PFSK-1 (cell line): ENCODE data around the gene ATP13A4.

ENCODE experiments used
- FOXP2 ChIP-seq: optimal IDR thresholded peaks from 2 replicates; pipeline ENCODE3; 2011; ENCODE audit warnings: borderline replicate concordance, control low read depth, inconsistent platforms; ENCODE audit not compliant: insufficient read depth; ENCODE audit errors: extremely low read length, extremely low read depth
- POLR2AphosphoS5 ChIP-seq: IDR thresholded peaks from 2 replicates; pipeline ENCODE4 v1.6.1; 2012; ENCODE audit warnings: low read depth, mild to moderate bottlenecking, control low read depth, low read length, moderate library complexity
- SIN3A ChIP-seq: IDR thresholded peaks from 2 replicates; pipeline ENCODE4 v1.6.1; 2012; ENCODE audit warnings: mild to moderate bottlenecking, low read length, moderate library complexity, borderline replicate concordance; ENCODE audit not compliant: insufficient read depth
- TAF1 ChIP-seq: IDR thresholded peaks from 2 replicates; pipeline ENCODE4 v1.6.1; 2012; ENCODE audit warnings: low read length, control low read depth, borderline replicate concordance; ENCODE audit not compliant: insufficient read depth
- TF ChIP-seq, protein P1 (sequence below), 2 experiments: IDR thresholded peaks; 2 replicates each; pipeline versions ENCODE4 v1.6.1 to v1.8.0; 2011 to 2012; ENCODE audit warnings: low read depth in 2 of 2, low read length in 2 of 2, control low read depth in 1 of 2, inconsistent platforms in 1 of 2, mild to moderate bottlenecking in 1 of 2, moderate library complexity in 1 of 2; ENCODE audit not compliant: insufficient read depth in 1 of 2

DNA sequence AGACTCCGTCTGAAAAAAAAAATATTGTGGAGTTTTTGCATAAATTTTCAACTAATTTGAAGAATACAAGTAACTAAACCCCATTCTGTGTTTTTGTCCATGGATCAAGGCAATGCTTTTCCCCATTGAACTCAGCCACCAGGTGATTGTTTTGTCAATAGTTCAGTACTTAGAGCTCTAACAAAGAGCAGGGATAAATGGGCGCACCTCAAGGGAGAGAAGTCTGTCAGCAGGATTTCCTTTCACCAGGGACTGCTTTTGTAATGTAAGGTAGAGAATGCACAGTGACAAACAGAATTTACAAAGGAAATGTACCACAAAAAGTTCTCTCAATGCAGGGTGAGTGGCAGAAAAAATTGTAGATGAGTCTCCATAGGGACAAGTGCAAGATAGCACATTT, 165.4 kb downstream of the ATP13A4 start:
- no peak for TF ChIP-seq POLR2AphosphoS5
- no peak for TF ChIP-seq SIN3A
- no peak for TF ChIP-seq TAF1
- TF ChIP-seq, protein P1, sequence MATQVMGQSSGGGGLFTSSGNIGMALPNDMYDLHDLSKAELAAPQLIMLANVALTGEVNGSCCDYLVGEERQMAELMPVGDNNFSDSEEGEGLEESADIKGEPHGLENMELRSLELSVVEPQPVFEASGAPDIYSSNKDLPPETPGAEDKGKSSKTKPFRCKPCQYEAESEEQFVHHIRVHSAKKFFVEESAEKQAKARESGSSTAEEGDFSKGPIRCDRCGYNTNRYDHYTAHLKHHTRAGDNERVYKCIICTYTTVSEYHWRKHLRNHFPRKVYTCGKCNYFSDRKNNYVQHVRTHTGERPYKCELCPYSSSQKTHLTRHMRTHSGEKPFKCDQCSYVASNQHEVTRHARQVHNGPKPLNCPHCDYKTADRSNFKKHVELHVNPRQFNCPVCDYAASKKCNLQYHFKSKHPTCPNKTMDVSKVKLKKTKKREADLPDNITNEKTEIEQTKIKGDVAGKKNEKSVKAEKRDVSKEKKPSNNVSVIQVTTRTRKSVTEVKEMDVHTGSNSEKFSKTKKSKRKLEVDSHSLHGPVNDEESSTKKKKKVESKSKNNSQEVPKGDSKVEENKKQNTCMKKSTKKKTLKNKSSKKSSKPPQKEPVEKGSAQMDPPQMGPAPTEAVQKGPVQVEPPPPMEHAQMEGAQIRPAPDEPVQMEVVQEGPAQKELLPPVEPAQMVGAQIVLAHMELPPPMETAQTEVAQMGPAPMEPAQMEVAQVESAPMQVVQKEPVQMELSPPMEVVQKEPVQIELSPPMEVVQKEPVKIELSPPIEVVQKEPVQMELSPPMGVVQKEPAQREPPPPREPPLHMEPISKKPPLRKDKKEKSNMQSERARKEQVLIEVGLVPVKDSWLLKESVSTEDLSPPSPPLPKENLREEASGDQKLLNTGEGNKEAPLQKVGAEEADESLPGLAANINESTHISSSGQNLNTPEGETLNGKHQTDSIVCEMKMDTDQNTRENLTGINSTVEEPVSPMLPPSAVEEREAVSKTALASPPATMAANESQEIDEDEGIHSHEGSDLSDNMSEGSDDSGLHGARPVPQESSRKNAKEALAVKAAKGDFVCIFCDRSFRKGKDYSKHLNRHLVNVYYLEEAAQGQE (IDR thresholded peaks at IDR 0.05; ENCODE audit: insufficient read depth in 1 of 2, low read depth in 2 of 2, low read length in 2 of 2) = no peak
- TF ChIP-seq FOXP2 = no peak
